HEK293T (cell line): ENCODE data around the gene GASK1B.

Experiments used
- SP1 ChIP-seq: fragments of 450-650 bp; IDR thresholded peaks from 2 replicates; pipeline ENCODE4 v1.6.1; 2017
- TARDBP ChIP-seq: fragments of 450-650 bp; IDR thresholded peaks from 2 replicates; pipeline ENCODE4 v1.6.1; 2016

DNA sequence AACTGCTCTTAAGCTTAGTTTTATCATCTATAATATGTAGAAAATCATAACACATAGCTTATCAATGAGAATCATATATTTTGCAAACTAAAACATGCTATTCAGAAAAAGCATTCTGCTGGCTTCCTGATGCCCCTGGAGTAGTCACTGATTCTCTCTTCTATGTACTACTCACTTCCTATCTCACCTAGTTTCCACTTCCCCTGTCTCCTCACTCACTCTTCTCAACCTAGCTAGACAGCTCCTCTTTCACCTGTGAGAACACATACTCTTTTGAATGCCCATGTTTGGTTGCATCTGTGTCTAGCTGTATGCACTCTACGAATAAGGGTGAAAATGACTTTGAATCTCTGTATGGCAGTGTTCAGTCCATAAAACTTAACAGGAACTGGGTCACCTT lies 46.8 kb upstream of the GASK1B start:
- TF ChIP-seq TARDBP (no peak), SP1 (no peak)
